CD4-positive, alpha-beta T cell (primary cell): ENCODE measurements around the gene GLG1. TPM values are rescaled to one million over a fixed set of nuclear protein-coding genes. Genes with fewer than 3 reads are reported as not detected.

Experiments
- ATAC-seq: fragments of 200-7000 bp; cut with Tn5 transposase; one replicate; pipeline ENCODE4 v1.10.0; 2022; ENCODE audit warnings: mild to moderate bottlenecking; ENCODE audit not compliant: poor library complexity
- CTCF ChIA-PET: fragments of 350-600 bp; sonication (Branson Sonifier 250); formaldehyde crosslinking; loops from one replicate; lab custom pipeline; 2021; ENCODE audit warnings: antibody characterized with exemption, inconsistent platforms; lab: Charles Lee
- POLR2A ChIA-PET: fragments of 350-600 bp; sonication (Branson Sonifier 250); formaldehyde crosslinking; loops from one replicate; lab custom pipeline; 2021; ENCODE audit warnings: antibody characterized with exemption, inconsistent platforms; lab: Charles Lee
- DNase-seq, 14 experiments: peaks; one replicate each; pipeline ENCODE4 v3.0.0-alpha.2; 2013 to 2020; ENCODE audit warnings: mixed read lengths in 2 of 14
- H3K27ac ChIP-seq, 2 donors: one replicate each; pipeline versions ENCODE4 v1.5.1 to v1.7.0; 2013; ENCODE audit warnings: low read length in 2 of 2, low read depth in 1 of 2, mild to moderate bottlenecking in 1 of 2
- H3K27me3 ChIP-seq, 2 experiments: 1 replicate in 1 of 2; 2 replicates in 1 of 2; pipeline versions ENCODE4 v1.6.1 to v1.7.0; 2013; ENCODE audit warnings: low read length in 2 of 2, control low read depth in 1 of 2, mild to moderate bottlenecking in 1 of 2, moderate library complexity in 1 of 2; ENCODE audit not compliant: insufficient read depth in 2 of 2, control insufficient read depth in 1 of 2
- H3K36me3 ChIP-seq: one replicate; pipeline ENCODE4 v1.6.1; 2013; ENCODE audit warnings: low read length, control low read depth; ENCODE audit not compliant: insufficient read depth
- H3K4me1 ChIP-seq: one replicate; pipeline ENCODE4 v1.6.1; 2013; ENCODE audit warnings: low read length, control low read depth; ENCODE audit not compliant: insufficient read depth
- H3K4me3 ChIP-seq: one replicate; pipeline ENCODE4 v1.5.1; 2013; ENCODE audit warnings: mild to moderate bottlenecking, low read length, moderate library complexity
- H3K9me3 ChIP-seq, 2 experiments: 1 replicate in 1 of 2; 2 replicates in 1 of 2; pipeline versions ENCODE4 v1.6.1 to v1.7.0; 2013; ENCODE audit warnings: low read length in 2 of 2, mild to moderate bottlenecking in 2 of 2, control low read depth in 1 of 2, moderate library complexity in 1 of 2; ENCODE audit not compliant: control insufficient read depth in 1 of 2, insufficient read depth in 1 of 2
- H3K27ac Mint-ChIP-seq: one replicate; pipeline ENCODE4 v1.8.0; 2020; ENCODE audit warnings: mixed read lengths
- H3K27me3 Mint-ChIP-seq: one replicate; pipeline ENCODE4 v1.8.0; 2021; ENCODE audit warnings: mixed read lengths
- H3K36me3 Mint-ChIP-seq: one replicate; pipeline ENCODE4 v1.8.0; 2021; ENCODE audit warnings: low read depth, mixed read lengths
- H3K4me1 Mint-ChIP-seq: one replicate; pipeline ENCODE4 v1.8.0; 2021; ENCODE audit warnings: low read depth, mixed read lengths
- H3K4me3 Mint-ChIP-seq: one replicate; pipeline ENCODE4 v1.8.0; 2020; ENCODE audit warnings: mild to moderate bottlenecking, mixed read lengths
- H3K9me3 Mint-ChIP-seq: one replicate; pipeline ENCODE4 v1.8.0; 2020; ENCODE audit warnings: mixed read lengths
- intact Hi-C, 2 experiments: fragments of 100-400 bp; cut with DNase I in 1 of 2; cut with micrococcal nuclease in 1 of 2; formaldehyde crosslinking; loops; one replicate each; pipeline versions ENCODE4 v1.15.1 to v1.9.0; 2023 to 2025; cut with DNase I, micrococcal nuclease
- total RNA-seq, 174 experiments: library from RNA in 2 of 174; stranded (reverse) in 2 of 174; gene quantifications; one replicate each; pipeline ENCODE4 v1.2.3 and lab custom pipeline; 2021 to 2026
- TF ChIP-seq, protein P1 (sequence below): fragments of 200-600 bp; IDR thresholded peaks from one replicate; pipeline ENCODE4 v1.8.0; 2022; ENCODE audit warnings: antibody characterized with exemption, mild to moderate bottlenecking

The GLG1 gene
- total RNA-seq, 2 experiments from 2014 or later = 110 to 114 TPM

DNA sequence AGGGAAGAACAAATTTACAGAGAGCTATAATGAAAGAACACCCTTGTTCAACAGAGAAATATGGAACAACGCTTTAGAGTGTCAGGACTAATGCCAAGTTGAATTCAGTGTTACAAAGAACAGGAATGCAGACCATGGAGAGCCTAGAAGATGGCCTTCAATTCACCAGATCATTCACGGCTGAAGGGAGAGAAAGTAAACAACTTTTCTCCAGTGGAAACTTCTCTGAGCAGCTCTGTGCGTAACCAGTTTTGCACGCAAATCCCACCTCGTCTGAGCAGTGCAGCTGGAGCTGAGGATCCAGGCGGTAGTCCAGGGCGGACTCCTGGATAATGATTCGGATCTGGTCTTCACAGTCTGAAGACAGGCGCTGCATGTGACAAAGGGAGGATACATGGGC is 145.1 kb downstream of the GLG1 start:
- Mint-ChIP-seq H3K27ac (no peak overlapping the region), H3K4me3 (no peak overlapping the region), H3K9me3 (no peaks in the 10 kb centered on the region), H3K4me1 (peaks cover 8% of the 10 kb centered on the region), H3K27me3 (no peaks in the 10 kb centered on the region), H3K36me3 (peaks cover 96% of the 10 kb centered on the region)
- ATAC-seq (no peak), DNase-seq (no peak)
- intact Hi-C loops = no loop called here
- Histone ChIP-seq H3K27ac (no peak overlapping the region), H3K4me1 (no peaks in the 10 kb centered on the region), H3K36me3 (peaks cover 82% of the 10 kb centered on the region), H3K27me3 (no peaks in the 10 kb centered on the region), H3K4me3 (no peak overlapping the region), H3K9me3 (no peaks in the 10 kb centered on the region)
- TF ChIP-seq, protein P1, sequence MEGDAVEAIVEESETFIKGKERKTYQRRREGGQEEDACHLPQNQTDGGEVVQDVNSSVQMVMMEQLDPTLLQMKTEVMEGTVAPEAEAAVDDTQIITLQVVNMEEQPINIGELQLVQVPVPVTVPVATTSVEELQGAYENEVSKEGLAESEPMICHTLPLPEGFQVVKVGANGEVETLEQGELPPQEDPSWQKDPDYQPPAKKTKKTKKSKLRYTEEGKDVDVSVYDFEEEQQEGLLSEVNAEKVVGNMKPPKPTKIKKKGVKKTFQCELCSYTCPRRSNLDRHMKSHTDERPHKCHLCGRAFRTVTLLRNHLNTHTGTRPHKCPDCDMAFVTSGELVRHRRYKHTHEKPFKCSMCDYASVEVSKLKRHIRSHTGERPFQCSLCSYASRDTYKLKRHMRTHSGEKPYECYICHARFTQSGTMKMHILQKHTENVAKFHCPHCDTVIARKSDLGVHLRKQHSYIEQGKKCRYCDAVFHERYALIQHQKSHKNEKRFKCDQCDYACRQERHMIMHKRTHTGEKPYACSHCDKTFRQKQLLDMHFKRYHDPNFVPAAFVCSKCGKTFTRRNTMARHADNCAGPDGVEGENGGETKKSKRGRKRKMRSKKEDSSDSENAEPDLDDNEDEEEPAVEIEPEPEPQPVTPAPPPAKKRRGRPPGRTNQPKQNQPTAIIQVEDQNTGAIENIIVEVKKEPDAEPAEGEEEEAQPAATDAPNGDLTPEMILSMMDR = no peak
- ChIA-PET CTCF (no interaction called here), POLR2A (no interaction called here)

DNA sequence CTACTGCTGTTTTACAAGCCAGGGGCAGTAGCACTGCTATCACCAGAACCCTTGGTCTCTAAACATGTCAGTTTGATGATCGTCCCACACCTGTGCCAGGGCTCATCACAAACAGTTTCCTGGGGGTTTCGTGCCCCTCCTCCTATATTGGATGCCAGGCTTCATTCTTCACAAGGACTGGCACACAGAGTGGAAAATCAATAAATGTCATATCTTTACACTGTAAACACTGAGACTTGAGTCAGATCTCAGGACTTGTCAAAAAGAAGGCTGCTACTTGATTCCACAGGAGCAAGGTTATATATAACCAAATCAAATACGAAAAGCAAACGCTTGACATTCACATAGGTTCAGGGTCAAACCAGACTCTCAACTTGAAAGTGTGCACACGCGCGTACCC is 146.4 kb downstream of the GLG1 start:
- intact Hi-C loops = no loop called here
- CTCF ChIA-PET = no interaction called here
- no peak overlapping the region for H3K4me3 Mint-ChIP-seq

DNA sequence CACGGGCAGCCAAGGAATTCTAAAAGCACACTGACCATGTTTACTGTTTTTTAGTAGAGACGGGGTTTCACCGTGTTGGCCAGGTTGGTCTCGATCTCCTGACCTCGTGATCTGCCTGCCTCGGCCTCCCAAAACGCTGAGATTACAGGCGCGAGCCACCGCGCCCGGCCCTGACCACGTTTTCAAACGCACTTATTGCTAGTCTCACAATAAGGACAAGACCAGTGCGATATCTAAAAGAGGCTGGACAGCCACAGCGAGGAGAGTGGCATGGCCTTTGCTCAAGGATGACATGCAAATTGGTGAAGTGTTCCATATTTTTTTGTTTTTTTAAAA is 150.7 kb downstream of the GLG1 start:
- Mint-ChIP-seq H3K9me3 (no peaks in the 10 kb centered on the region), H3K4me1 (no peaks in the 10 kb centered on the region), H3K27ac (no peak overlapping the region), H3K27me3 (no peaks in the 10 kb centered on the region), H3K4me3 (no peak overlapping the region), H3K36me3 (peaks cover 89% of the 10 kb centered on the region)
- peaks cover 72% of the 10 kb centered on the region for H3K36me3 ChIP-seq
- CTCF ChIA-PET = no interaction called here
- no peaks in the 10 kb centered on the region for H3K9me3 ChIP-seq
- DNase-seq = no peak
- TF ChIP-seq, protein P1 = no peak
- H3K4me1 ChIP-seq = no peaks in the 10 kb centered on the region
- intact Hi-C loops = no loop called here
- no peak overlapping the region for H3K27ac ChIP-seq
- POLR2A ChIA-PET = no interaction called here
- H3K4me3 ChIP-seq = no peak overlapping the region
- H3K27me3 ChIP-seq = no peaks in the 10 kb centered on the region
- no peak for ATAC-seq

More for the DNA sequence above, 146.4 kb downstream of the GLG1 start:
- Mint-ChIP-seq H3K9me3 (no peaks in the 10 kb centered on the region), H3K27me3 (no peaks in the 10 kb centered on the region), H3K36me3 (peaks cover 96% of the 10 kb centered on the region), H3K27ac (no peak overlapping the region), H3K4me1 (no peaks in the 10 kb centered on the region)
- no peak overlapping the region for H3K4me3 ChIP-seq
- TF ChIP-seq, protein P1 = no peak
- peaks cover 82% of the 10 kb centered on the region for H3K36me3 ChIP-seq
- no peak overlapping the region for H3K27ac ChIP-seq
- DNase-seq = no peak
- no peak for ATAC-seq
- H3K9me3 ChIP-seq = no peaks in the 10 kb centered on the region
- no peaks in the 10 kb centered on the region for H3K27me3 ChIP-seq
- POLR2A ChIA-PET = no interaction called here
- H3K4me1 ChIP-seq = no peaks in the 10 kb centered on the region
